ENCODE data around the gene OPRL1. TPM values are rescaled to one million over a fixed set of nuclear protein-coding genes. Genes with fewer than 3 reads are reported as not detected.

OPRL1 gene
- total and polyA plus RNA-seq, 2 of the 8 experiments (the other 6 are each of a cell fraction or from before 2014, with no cell fraction given) = 0.63 to 0.98 TPM

GRCh38 chr20:64082820-64083377 lies 3.0 kb downstream of the OPRL1 start:
- Histone ChIP-seq H3K4me2 (ENCODE audit: insufficient read depth in 1 of 2, low read depth in 2 of 2, low read length in 2 of 2) (peak overlapping the region; percentile 88 to 98), H3K79me2 (ENCODE audit: control insufficient read depth in 1 of 2, insufficient read depth in 2 of 2, low read length in 2 of 2) (no peaks in the 10 kb centered on the region), H2AFZ (ENCODE audit: low read length) (no peak overlapping the region)

More at GRCh38 chr20:64082820-64083377, 3.0 kb downstream of the OPRL1 start:
- no peak overlapping the region; the same call in 1 of the 2 replicates for H2BK5ac ChIP-seq (ENCODE audit: low read depth, low read length)
- no peak overlapping the region for H2BK20ac ChIP-seq (ENCODE audit: low read length)
- H3K27ac ChIP-seq (ENCODE audit: low read depth, low read length) = no peak overlapping the region
- FAIRE-seq (no peak), DNase-seq (ENCODE audit: low read depth in 1 of 2, low spot score in 2 of 2) (no peak)
- no peak overlapping the region for H3K14ac ChIP-seq (ENCODE audit: insufficient read length)
- no peaks in the 10 kb centered on the region for H3K79me1 ChIP-seq (ENCODE audit: low read depth, low read length)
- no peaks in the 10 kb centered on the region for H4K20me1 ChIP-seq (replicated peaks in 1 of 2; ENCODE audit: control insufficient read depth in 1 of 2, insufficient read depth in 2 of 2, low read length in 2 of 2)
- H4K5ac ChIP-seq (ENCODE audit: insufficient read length, low read depth, low read length) = no peak overlapping the region
- CTCF ChIA-PET (ENCODE audit: partially characterized antibody) = interaction anchor here (0.8 to 13.0 kb wide), 14 partner anchors 10 to 87 kb away, joined by 3 to 144 read pairs (median 6); partner anchors contain the start of genes SOX18 and TCEA2
- H3K56ac ChIP-seq (replicated peaks; ENCODE audit: insufficient read length, low read depth, low read length) = no peak overlapping the region
- no peak overlapping the region for H2AK5ac ChIP-seq (ENCODE audit: low read depth, low read length)
- H2BK12ac ChIP-seq (ENCODE audit: low read depth, low read length) = peak overlapping the region; percentile 68; the same call in 1 of the 2 replicates
- H3K9ac ChIP-seq (replicated peaks in 1 of 4; ENCODE audit: extremely low read depth in 1 of 4, low read depth in 3 of 4, low read length in 3 of 4) = no peak overlapping the region
- H3K9me3 ChIP-seq (ENCODE audit: insufficient read depth in 2 of 2, low read depth in 1 of 2, low read length in 1 of 2) = no peaks in the 10 kb centered on the region
- H3K23me2 ChIP-seq (ENCODE audit: low read depth, low read length) = peaks cover 22% of the 10 kb centered on the region; the same call in 1 of the 2 replicates
- H3K27me3 ChIP-seq (replicated peaks in 1 of 4; ENCODE audit: control insufficient read depth in 3 of 4, extremely low read depth in 1 of 4, insufficient read depth in 3 of 4, low read length in 3 of 4) = peaks cover 6 to 55% (median 42%) of the 10 kb centered on the region in 4 experiments
- POLR2A ChIA-PET (ENCODE audit: partially characterized antibody) = interaction anchor here (1.3 kb wide), 1 partner anchor 14 kb away, joined by 6 read pairs; no protein-coding TSS in a partner anchor
- peak overlapping the region; percentile 63; the same call in 1 of the 2 replicates for H4K8ac ChIP-seq (ENCODE audit: extremely low read depth, insufficient read depth, low read length)
- H3K36me3 ChIP-seq (ENCODE audit: control insufficient read depth in 2 of 4, insufficient read depth in 4 of 4, low read length in 3 of 4) = no peaks in the 10 kb centered on the region
- peak overlapping the region; percentile 8 to 73 (median 32); a peak in 6 of 8 replicates for H3K4me3 ChIP-seq (ENCODE audit: extremely low read depth in 1 of 4, insufficient read depth in 2 of 4, low read depth in 3 of 4, low read length in 4 of 4)
- TF ChIP-seq HDAC2 (IDR thresholded peaks at IDR 0.05; ENCODE audit: borderline replicate concordance in 1 of 2, low read depth in 2 of 2, low read length in 2 of 2) (no peak), YY1 (IDR thresholded peaks at IDR 0.05; ENCODE audit: low read depth, low read length) (no peak), SRF (IDR thresholded peaks at IDR 0.05; ENCODE audit: low read depth, low read length) (no peak)
- no peak overlapping the region for H2BK15ac ChIP-seq (ENCODE audit: low read length)
- H3K4me1 ChIP-seq (replicated peaks in 1 of 4; ENCODE audit: control insufficient read depth in 3 of 4, insufficient read depth in 4 of 4, low read length in 3 of 4) = peaks cover 0 to 34% (median 20%) of the 10 kb centered on the region in 4 experiments; a peak in 6 of 7 replicates
- no peak overlapping the region for H2BK120ac ChIP-seq (replicated peaks; ENCODE audit: low read depth, low read length)
- peak overlapping the region; percentile 32; the same call in 1 of the 2 replicates for H3K18ac ChIP-seq (ENCODE audit: extremely low read depth, low read length)
- 45% methylated on average over 12 of the region's 13 CpGs; no CpG with 5 or more reads in 1 of the 2 experiments for WGBS, 2 experiments (ENCODE audit: extremely low coverage in 1 of 2, insufficient coverage in 1 of 2, insufficient read length in 1 of 2, insufficient replicate concordance in 2 of 2, low coverage in 1 of 2, low lambda C conversion rate in 2 of 2, missing lambda C conversion rate in 1 of 2)
- no peak overlapping the region for H3K23ac ChIP-seq (ENCODE audit: insufficient read length)
- no peak overlapping the region for H4K91ac ChIP-seq (replicated peaks; ENCODE audit: insufficient read length, low read length)
- H3K4ac ChIP-seq (replicated peaks; ENCODE audit: insufficient read length, low read depth, low read length) = peak overlapping the region; percentile 14
